Vagina (tissue), 2 donors: ENCODE measurements around the gene NAV2. TPM values are rescaled to one million over a fixed set of nuclear protein-coding genes. Genes with fewer than 3 reads are reported as not detected.
A peak's percentile ranks its signal among the peaks of the same experiment; 100 is the strongest.
"Not testable (repeated sequence)": the region's sequence is repeated elsewhere in the genome, so short reads cannot be mapped to it uniquely, and the experiment has no call there.

Experiments used
- DNase-seq, 2 donors: peaks; one replicate each; pipeline ENCODE4 v3.0.0-alpha.2; 2017; ENCODE audit errors: extremely low spot score in 2 of 2
- H3K27ac ChIP-seq: fragments of 200-600 bp; sonication (generic); one replicate; pipeline ENCODE4 v1.5.1; 2019
- H3K27me3 ChIP-seq: fragments of 200-600 bp; sonication (generic); one replicate; pipeline ENCODE4 v1.5.1; 2019
- H3K36me3 ChIP-seq, 2 donors: fragments of 200-600 bp; sonication (generic); one replicate each; pipeline ENCODE4 v1.5.1; 2017 to 2019
- H3K4me1 ChIP-seq: fragments of 200-600 bp; sonication (generic); one replicate; pipeline ENCODE4 v1.5.1; 2019
- H3K4me3 ChIP-seq, 2 donors: fragments of 200-600 bp; sonication (generic); 1 replicate in 1 of 2; 2 replicates in 1 of 2; pipeline ENCODE4 v1.5.1; 2016 to 2019
- H3K9me3 ChIP-seq: fragments of 200-600 bp; sonication (generic); one replicate; pipeline ENCODE4 v1.5.1; 2019
- POLR2A ChIP-seq, 2 donors: fragments of 450-650 bp; IDR thresholded peaks; one replicate each; pipeline ENCODE4 v1.6.1; 2017; ENCODE audit warnings: antibody characterized with exemption in 2 of 2, mild to moderate bottlenecking in 2 of 2, moderate library complexity in 2 of 2
- POLR2AphosphoS5 ChIP-seq, 2 donors: sonication (generic); formaldehyde crosslinking; IDR thresholded peaks; one replicate each; pipeline ENCODE4 v1.9.0; 2017; ENCODE audit warnings: antibody characterized with exemption in 2 of 2, mild to moderate bottlenecking in 2 of 2, low read depth in 1 of 2; ENCODE audit not compliant: insufficient read depth in 1 of 2
- intact Hi-C: fragments of 100-400 bp; cut with DNase I; formaldehyde crosslinking; loops from one replicate; pipeline ENCODE4 v1.15.1; 2023
- total RNA-seq: library from RNA; depleted of rRNA; stranded (reverse); fragments of >200 nt; gene quantifications from one replicate; pipeline ENCODE4 v1.2.3, GENCODE V29; 2016
- TF ChIP-seq, protein P1 (sequence below), 3 experiments: fragments of 450-650 bp in 2 of 3; fragments of 200-600 bp in 1 of 3; sonication (generic) in 1 of 3; IDR thresholded peaks; one replicate each; pipeline ENCODE4 v1.5.1; 2017 to 2019; ENCODE audit warnings: antibody characterized with exemption in 3 of 3, mild to moderate bottlenecking in 2 of 3, moderate library complexity in 2 of 3

Gene NAV2
- total RNA-seq, 1 donor from 2014 or later, result 25.3 TPM

DNA sequence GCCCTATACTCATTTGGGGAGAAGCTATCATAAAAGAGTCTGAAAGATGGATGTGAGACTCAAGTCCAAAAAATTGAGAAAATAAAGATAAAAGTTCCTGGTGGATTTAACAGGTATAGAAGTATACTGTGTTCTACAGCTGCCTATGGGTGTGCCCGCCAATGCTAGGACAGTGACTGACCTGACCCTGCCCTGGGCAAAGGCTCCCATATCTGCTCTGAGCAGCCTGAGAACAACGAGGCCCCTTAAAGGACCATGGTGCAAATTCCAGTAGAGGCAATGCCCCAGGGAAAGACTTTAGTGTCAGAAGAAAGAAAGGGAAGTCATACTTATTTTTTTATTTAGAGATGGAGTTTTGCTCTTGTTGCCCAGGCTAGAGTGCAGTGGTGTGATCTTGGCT, 181.8 kb downstream of the NAV2 start:
- Histone ChIP-seq H3K4me3 (no peak overlapping the region), H3K27ac (no peak overlapping the region), H3K36me3 (peaks cover 0 to 5% of the 10 kb centered on the region in 2 donors), H3K27me3 (no peaks in the 10 kb centered on the region), H3K4me1 (peaks cover 8% of the 10 kb centered on the region), H3K9me3 (no peaks in the 10 kb centered on the region)
- no peak for DNase-seq
- intact Hi-C loops, result no loop called here
- TF ChIP-seq, protein P1, sequence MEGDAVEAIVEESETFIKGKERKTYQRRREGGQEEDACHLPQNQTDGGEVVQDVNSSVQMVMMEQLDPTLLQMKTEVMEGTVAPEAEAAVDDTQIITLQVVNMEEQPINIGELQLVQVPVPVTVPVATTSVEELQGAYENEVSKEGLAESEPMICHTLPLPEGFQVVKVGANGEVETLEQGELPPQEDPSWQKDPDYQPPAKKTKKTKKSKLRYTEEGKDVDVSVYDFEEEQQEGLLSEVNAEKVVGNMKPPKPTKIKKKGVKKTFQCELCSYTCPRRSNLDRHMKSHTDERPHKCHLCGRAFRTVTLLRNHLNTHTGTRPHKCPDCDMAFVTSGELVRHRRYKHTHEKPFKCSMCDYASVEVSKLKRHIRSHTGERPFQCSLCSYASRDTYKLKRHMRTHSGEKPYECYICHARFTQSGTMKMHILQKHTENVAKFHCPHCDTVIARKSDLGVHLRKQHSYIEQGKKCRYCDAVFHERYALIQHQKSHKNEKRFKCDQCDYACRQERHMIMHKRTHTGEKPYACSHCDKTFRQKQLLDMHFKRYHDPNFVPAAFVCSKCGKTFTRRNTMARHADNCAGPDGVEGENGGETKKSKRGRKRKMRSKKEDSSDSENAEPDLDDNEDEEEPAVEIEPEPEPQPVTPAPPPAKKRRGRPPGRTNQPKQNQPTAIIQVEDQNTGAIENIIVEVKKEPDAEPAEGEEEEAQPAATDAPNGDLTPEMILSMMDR (IDR thresholded peaks at IDR 0.05), result no peak
- no peak for TF ChIP-seq POLR2AphosphoS5 (IDR thresholded peaks at IDR 0.05; ENCODE audit: insufficient read depth in 1 of 2, low read depth in 1 of 2)
- no peak for TF ChIP-seq POLR2A (IDR thresholded peaks at IDR 0.05)

DNA sequence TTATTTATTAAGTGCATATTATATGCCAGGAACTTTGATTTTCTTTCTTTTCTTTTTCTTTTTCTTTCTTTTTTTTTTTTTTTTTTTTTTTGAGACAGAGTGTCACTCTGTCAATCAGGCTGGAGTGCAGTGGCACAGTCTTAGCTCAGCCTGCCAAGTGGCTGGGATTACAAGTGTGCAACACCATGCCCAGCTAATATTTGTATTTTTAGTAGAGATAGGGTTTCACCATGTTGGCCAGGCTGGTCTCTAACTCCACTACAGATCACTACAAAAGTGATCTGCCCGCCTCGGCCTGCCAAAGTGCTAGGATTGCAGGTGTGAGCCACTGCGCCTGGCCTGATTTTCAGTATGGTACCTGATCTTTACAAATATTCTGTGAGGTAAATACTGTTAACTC, 182.4 kb downstream of the NAV2 start:
- DNase-seq, H3K4me1 ChIP-seq, H3K4me3 ChIP-seq, intact Hi-C loops, H3K9me3 ChIP-seq, H3K36me3 ChIP-seq, H3K27ac ChIP-seq, H3K27me3 ChIP-seq: not testable (repeated sequence)

DNA sequence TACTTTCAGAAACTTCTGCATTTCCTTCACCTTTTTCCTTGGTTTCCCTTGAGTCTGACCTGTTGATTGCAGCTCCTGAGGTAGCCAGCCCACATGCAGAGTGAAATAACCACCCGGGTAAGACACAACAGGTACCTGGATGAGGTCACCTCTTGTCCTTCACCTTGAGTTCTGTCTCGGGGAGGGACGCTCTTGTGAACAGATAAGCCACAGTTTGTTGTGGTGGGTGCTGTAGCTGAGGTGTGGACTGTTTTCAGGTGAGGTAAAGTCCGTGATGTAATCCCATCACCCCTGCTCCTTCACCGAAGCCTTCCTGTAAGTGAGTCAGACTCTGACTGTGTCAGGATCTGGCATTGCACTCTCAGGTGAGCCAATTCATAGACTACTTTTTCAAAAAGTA, 183.1 kb downstream of the NAV2 start:
- H3K4me3 ChIP-seq, result no peak overlapping the region
- peaks cover under 1% of the 10 kb centered on the region for H3K4me1 ChIP-seq
- intact Hi-C loops, result no loop called here
- H3K36me3 ChIP-seq, result peaks cover 0 to 5% of the 10 kb centered on the region in 2 donors
- peak in 1 of 2 donors; percentile 52 for DNase-seq
- no peaks in the 10 kb centered on the region for H3K27me3 ChIP-seq
- no peaks in the 10 kb centered on the region for H3K9me3 ChIP-seq
- no peak for TF ChIP-seq POLR2AphosphoS5 (IDR thresholded peaks at IDR 0.05; ENCODE audit: insufficient read depth in 1 of 2, low read depth in 1 of 2)
- TF ChIP-seq, protein P1 (IDR thresholded peaks at IDR 0.05), result no peak
- no peak for TF ChIP-seq POLR2A (IDR thresholded peaks at IDR 0.05)
- H3K27ac ChIP-seq, result no peak overlapping the region

DNA sequence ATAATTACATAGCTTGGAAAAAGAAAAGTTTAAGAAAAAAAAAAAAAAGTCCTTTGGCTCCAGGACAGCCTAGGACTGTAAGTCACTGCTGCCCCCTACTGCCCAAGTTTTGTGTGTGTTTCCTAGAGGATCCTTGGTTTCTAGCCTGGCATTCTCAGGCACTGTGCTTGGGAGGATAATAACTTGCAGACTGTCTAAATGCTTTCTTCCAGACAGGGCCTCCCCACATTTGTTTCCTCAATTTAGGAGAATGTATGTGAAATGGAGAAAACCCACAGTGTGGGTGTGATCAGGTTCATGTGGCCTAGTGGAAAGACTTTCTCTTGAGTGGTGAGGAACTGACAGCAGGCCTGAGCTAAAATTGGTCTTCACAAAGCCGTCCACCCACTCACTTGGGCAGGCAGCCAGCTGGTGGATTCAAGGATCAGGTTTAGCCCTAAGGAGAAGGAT, 191.0 kb downstream of the NAV2 start:
- no peaks in the 10 kb centered on the region for H3K27me3 ChIP-seq
- no peak for DNase-seq
- intact Hi-C loops, result loop anchor here (10.0 kb wide), 2 partner anchors 159 to 349 kb away; no protein-coding TSS in a partner anchor
- no peak overlapping the region for H3K4me3 ChIP-seq
- no peaks in the 10 kb centered on the region for H3K9me3 ChIP-seq
- TF ChIP-seq, protein P1 (IDR thresholded peaks at IDR 0.05), result peak; percentile 12 to 64 (median 62)
- TF ChIP-seq POLR2A (IDR thresholded peaks at IDR 0.05), result no peak
- no peak for TF ChIP-seq POLR2AphosphoS5 (IDR thresholded peaks at IDR 0.05; ENCODE audit: insufficient read depth in 1 of 2, low read depth in 1 of 2)
- no peak overlapping the region for H3K27ac ChIP-seq
- no peaks in the 10 kb centered on the region for H3K4me1 ChIP-seq
- H3K36me3 ChIP-seq, result peaks cover 0 to 4% of the 10 kb centered on the region in 2 donors

DNA sequence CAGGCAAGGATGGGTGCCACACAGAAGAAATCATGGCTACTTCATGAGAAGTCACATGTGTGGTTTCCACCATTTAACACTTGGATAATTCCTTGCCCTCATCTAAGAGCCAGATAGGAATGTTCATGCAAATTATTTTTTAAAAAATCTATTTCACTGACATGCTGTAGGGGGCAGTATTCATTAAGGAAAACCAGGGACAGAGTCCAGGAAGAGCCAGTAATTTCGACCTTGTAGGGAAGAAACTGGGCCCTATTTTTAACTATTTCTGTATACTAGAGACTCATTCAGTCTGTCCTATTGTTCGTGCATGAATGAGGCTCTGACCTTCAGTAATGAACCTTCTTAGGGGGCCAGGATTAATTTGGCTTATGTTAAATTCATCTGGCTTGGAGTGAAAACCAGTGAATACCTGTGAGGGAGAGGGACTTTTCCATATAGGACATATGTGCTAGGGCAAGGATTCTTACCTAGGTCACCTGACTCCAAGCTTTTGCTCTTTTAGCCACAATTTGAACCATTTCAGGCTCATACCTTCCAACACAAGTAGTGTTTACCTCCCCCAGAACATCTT, 192.7 kb downstream of the NAV2 start:
- Histone ChIP-seq H3K4me3 (no peak overlapping the region), H3K27me3 (no peaks in the 10 kb centered on the region), H3K36me3 (peaks cover 0 to 4% of the 10 kb centered on the region in 2 donors), H3K9me3 (no peaks in the 10 kb centered on the region), H3K4me1 (no peaks in the 10 kb centered on the region), H3K27ac (no peak overlapping the region)
- no peak for DNase-seq
- TF ChIP-seq, protein P1 (IDR thresholded peaks at IDR 0.05), result peak in 1 of 3 experiments; percentile 60
- TF ChIP-seq POLR2AphosphoS5 (IDR thresholded peaks at IDR 0.05; ENCODE audit: insufficient read depth in 1 of 2, low read depth in 1 of 2), result no peak
- intact Hi-C loops, result loop anchor here (10.0 kb wide), 2 partner anchors 161 to 351 kb away; no protein-coding TSS in a partner anchor
